HepG2 (cell line): ENCODE measurements around the gene IFNAR2. TPM values are rescaled to one million over a fixed set of nuclear protein-coding genes. Genes with fewer than 3 reads are reported as not detected.
A peak's percentile ranks its signal among the peaks of the same experiment; 100 is the strongest.

Source experiments
- MTA1 ChIP-seq: sonication (generic); formaldehyde crosslinking; IDR thresholded peaks from 2 replicates; pipeline ENCODE4 v1.4.0; 2020; ENCODE audit warnings: missing genetic modification reagents, mild to moderate bottlenecking, borderline replicate concordance
- STAG1 ChIP-seq: sonication (generic); formaldehyde crosslinking; IDR thresholded peaks from 2 replicates; pipeline ENCODE4 v1.4.0; 2020; ENCODE audit warnings: missing genetic modification reagents
- ZFY ChIP-seq: sonication (generic); formaldehyde crosslinking; IDR thresholded peaks from 2 replicates; pipeline ENCODE4 v1.4.0; 2020; ENCODE audit warnings: missing genetic modification reagents
- ZNF451 ChIP-seq: sonication (generic); formaldehyde crosslinking; IDR thresholded peaks from 2 replicates; pipeline ENCODE4 v1.5.0; 2020; ENCODE audit warnings: mild to moderate bottlenecking, missing genetic modification reagents
- polyA plus RNA-seq, 8 experiments: library from polyadenylated mRNA; depleted of rRNA in 3 of 8; stranded (reverse) in 7 of 8; unstranded in 1 of 8; fragments of >200 nt; fragmentation: Illumina TruSeq in 4 of 8; extraction: Trizol in 4 of 8; gene quantifications; 2 replicates each; pipeline versions ENCODE4 v1.2.1 to v1.2.3, GENCODE V29; 2011 to 2016; ENCODE audit warnings: low read depth in 4 of 8, missing spikeins in 1 of 8, mixed read lengths in 1 of 8; ENCODE audit not compliant: insufficient read depth in 1 of 8
- total RNA-seq, 5 experiments: library from RNA; depleted of rRNA; stranded (reverse); fragments of >200 nt; fragmentation: Illumina TruSeq; extraction: Trizol; gene quantifications; 2 replicates each; pipeline ENCODE4 v1.2.3, GENCODE V29; 2016; ENCODE audit warnings: low read depth in 1 of 5
- TF ChIP-seq, protein P1 (sequence below): sonication (generic); formaldehyde crosslinking; IDR thresholded peaks from 2 replicates; pipeline ENCODE4; 2020; ENCODE audit warnings: missing genetic modification reagents, mild to moderate bottlenecking, borderline replicate concordance
- TF ChIP-seq, protein P2 (sequence below): fragments of 450-650 bp; IDR thresholded peaks from 2 replicates; pipeline ENCODE4 v1.6.1; 2017; ENCODE audit warnings: mild to moderate bottlenecking
- TF ChIP-seq, protein P3 (sequence below): sonication (generic); formaldehyde crosslinking; IDR thresholded peaks from 2 replicates; pipeline ENCODE4 v1.8.1; 2022; ENCODE audit warnings: low read depth, mild to moderate bottlenecking, missing genetic modification reagents
- TF ChIP-seq, protein P4 (sequence below): sonication (generic); formaldehyde crosslinking; IDR thresholded peaks from 2 replicates; pipeline ENCODE4 v1.5.0; 2020; ENCODE audit warnings: mild to moderate bottlenecking, missing genetic modification reagents, borderline replicate concordance
- TF ChIP-seq, protein P5 (sequence below): IDR thresholded peaks from 2 replicates; pipeline ENCODE4 v1.4.0; 2020; ENCODE audit warnings: mild to moderate bottlenecking, missing genetic modification reagents

IFNAR2 gene
- total and polyA plus RNA-seq, 2 of the 13 experiments (the other 11 are each of a cell fraction or from before 2014, with no cell fraction given) = 5.1 to 24.1 TPM

DNA sequence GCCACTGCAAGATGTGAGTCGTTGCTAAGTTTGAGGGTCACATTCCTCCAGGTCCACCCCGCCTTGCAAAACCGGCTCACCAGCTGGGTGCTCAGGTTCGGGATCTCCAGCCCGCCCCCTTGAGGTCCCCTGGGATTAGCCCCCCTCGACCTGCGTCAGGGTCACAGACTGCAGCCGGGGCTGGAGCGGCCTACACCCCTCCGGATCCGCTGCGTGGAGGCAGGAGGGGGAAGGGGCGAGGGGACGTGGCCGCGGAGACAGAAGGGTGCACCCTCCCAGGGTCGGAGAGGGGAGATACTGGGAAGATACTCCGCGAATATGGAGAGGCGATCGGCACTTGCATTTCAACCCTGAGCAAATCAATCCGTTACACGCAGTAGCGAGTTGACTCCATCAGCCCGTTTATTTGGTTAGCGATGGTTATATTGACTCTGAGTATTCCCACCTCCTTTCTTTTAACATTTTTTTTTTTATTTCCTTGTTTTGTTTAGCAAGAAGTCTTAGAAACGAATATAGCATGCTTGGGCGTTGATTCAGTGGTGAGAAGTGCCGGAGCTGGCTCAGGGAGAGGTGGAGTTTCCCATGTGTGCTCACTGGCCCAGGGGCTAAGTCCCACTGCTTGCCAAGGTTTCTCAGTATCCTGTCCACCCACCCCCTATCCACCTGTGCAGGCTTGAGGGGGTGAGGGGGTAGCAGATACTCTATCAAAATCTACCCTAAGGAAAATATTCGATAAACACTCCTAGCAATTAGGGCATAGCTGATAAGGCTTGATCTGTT is 997 bp downstream of the IFNAR2 start (continued):
- TF ChIP-seq, protein P1, sequence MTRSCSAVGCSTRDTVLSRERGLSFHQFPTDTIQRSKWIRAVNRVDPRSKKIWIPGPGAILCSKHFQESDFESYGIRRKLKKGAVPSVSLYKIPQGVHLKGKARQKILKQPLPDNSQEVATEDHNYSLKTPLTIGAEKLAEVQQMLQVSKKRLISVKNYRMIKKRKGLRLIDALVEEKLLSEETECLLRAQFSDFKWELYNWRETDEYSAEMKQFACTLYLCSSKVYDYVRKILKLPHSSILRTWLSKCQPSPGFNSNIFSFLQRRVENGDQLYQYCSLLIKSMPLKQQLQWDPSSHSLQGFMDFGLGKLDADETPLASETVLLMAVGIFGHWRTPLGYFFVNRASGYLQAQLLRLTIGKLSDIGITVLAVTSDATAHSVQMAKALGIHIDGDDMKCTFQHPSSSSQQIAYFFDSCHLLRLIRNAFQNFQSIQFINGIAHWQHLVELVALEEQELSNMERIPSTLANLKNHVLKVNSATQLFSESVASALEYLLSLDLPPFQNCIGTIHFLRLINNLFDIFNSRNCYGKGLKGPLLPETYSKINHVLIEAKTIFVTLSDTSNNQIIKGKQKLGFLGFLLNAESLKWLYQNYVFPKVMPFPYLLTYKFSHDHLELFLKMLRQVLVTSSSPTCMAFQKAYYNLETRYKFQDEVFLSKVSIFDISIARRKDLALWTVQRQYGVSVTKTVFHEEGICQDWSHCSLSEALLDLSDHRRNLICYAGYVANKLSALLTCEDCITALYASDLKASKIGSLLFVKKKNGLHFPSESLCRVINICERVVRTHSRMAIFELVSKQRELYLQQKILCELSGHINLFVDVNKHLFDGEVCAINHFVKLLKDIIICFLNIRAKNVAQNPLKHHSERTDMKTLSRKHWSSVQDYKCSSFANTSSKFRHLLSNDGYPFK (CRISPR knock-in tag) = peak; percentile 20; the same call in 1 of the 2 replicates
- TF ChIP-seq, protein P2, sequence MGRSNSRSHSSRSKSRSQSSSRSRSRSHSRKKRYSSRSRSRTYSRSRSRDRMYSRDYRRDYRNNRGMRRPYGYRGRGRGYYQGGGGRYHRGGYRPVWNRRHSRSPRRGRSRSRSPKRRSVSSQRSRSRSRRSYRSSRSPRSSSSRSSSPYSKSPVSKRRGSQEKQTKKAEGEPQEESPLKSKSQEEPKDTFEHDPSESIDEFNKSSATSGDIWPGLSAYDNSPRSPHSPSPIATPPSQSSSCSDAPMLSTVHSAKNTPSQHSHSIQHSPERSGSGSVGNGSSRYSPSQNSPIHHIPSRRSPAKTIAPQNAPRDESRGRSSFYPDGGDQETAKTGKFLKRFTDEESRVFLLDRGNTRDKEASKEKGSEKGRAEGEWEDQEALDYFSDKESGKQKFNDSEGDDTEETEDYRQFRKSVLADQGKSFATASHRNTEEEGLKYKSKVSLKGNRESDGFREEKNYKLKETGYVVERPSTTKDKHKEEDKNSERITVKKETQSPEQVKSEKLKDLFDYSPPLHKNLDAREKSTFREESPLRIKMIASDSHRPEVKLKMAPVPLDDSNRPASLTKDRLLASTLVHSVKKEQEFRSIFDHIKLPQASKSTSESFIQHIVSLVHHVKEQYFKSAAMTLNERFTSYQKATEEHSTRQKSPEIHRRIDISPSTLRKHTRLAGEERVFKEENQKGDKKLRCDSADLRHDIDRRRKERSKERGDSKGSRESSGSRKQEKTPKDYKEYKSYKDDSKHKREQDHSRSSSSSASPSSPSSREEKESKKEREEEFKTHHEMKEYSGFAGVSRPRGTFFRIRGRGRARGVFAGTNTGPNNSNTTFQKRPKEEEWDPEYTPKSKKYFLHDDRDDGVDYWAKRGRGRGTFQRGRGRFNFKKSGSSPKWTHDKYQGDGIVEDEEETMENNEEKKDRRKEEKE = no peak
- TF ChIP-seq, protein P3, sequence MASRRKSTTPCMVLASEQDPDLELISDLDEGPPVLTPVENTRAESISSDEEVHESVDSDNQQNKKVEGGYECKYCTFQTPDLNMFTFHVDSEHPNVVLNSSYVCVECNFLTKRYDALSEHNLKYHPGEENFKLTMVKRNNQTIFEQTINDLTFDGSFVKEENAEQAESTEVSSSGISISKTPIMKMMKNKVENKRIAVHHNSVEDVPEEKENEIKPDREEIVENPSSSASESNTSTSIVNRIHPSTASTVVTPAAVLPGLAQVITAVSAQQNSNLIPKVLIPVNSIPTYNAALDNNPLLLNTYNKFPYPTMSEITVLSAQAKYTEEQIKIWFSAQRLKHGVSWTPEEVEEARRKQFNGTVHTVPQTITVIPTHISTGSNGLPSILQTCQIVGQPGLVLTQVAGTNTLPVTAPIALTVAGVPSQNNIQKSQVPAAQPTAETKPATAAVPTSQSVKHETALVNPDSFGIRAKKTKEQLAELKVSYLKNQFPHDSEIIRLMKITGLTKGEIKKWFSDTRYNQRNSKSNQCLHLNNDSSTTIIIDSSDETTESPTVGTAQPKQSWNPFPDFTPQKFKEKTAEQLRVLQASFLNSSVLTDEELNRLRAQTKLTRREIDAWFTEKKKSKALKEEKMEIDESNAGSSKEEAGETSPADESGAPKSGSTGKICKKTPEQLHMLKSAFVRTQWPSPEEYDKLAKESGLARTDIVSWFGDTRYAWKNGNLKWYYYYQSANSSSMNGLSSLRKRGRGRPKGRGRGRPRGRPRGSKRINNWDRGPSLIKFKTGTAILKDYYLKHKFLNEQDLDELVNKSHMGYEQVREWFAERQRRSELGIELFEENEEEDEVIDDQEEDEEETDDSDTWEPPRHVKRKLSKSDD (CRISPR knock-in tag) = 0 out of 2 replicates have a peak, but pooled peaks have one; percentile 55
- TF ChIP-seq ZFY (CRISPR knock-in tag) (peak; percentile 56; the same call in 1 of the 2 replicates), STAG1 (peak; percentile 38), MTA1 (peak; percentile 49; the same call in 1 of the 2 replicates), ZNF451 (0 out of 2 replicates have a peak, but pooled peaks have one; percentile 13)
- TF ChIP-seq, protein P4, sequence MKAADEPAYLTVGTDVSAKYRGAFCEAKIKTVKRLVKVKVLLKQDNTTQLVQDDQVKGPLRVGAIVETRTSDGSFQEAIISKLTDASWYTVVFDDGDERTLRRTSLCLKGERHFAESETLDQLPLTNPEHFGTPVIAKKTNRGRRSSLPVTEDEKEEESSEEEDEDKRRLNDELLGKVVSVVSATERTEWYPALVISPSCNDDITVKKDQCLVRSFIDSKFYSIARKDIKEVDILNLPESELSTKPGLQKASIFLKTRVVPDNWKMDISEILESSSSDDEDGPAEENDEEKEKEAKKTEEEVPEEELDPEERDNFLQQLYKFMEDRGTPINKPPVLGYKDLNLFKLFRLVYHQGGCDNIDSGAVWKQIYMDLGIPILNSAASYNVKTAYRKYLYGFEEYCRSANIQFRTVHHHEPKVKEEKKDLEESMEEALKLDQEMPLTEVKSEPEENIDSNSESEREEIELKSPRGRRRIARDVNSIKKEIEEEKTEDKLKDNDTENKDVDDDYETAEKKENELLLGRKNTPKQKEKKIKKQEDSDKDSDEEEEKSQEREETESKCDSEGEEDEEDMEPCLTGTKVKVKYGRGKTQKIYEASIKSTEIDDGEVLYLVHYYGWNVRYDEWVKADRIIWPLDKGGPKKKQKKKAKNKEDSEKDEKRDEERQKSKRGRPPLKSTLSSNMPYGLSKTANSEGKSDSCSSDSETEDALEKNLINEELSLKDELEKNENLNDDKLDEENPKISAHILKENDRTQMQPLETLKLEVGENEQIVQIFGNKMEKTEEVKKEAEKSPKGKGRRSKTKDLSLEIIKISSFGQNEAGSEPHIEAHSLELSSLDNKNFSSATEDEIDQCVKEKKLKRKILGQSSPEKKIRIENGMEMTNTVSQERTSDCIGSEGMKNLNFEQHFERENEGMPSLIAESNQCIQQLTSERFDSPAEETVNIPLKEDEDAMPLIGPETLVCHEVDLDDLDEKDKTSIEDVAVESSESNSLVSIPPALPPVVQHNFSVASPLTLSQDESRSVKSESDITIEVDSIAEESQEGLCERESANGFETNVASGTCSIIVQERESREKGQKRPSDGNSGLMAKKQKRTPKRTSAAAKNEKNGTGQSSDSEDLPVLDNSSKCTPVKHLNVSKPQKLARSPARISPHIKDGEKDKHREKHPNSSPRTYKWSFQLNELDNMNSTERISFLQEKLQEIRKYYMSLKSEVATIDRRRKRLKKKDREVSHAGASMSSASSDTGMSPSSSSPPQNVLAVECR = peak; percentile 84; the same call in 1 of the 2 replicates
- TF ChIP-seq, protein P5, sequence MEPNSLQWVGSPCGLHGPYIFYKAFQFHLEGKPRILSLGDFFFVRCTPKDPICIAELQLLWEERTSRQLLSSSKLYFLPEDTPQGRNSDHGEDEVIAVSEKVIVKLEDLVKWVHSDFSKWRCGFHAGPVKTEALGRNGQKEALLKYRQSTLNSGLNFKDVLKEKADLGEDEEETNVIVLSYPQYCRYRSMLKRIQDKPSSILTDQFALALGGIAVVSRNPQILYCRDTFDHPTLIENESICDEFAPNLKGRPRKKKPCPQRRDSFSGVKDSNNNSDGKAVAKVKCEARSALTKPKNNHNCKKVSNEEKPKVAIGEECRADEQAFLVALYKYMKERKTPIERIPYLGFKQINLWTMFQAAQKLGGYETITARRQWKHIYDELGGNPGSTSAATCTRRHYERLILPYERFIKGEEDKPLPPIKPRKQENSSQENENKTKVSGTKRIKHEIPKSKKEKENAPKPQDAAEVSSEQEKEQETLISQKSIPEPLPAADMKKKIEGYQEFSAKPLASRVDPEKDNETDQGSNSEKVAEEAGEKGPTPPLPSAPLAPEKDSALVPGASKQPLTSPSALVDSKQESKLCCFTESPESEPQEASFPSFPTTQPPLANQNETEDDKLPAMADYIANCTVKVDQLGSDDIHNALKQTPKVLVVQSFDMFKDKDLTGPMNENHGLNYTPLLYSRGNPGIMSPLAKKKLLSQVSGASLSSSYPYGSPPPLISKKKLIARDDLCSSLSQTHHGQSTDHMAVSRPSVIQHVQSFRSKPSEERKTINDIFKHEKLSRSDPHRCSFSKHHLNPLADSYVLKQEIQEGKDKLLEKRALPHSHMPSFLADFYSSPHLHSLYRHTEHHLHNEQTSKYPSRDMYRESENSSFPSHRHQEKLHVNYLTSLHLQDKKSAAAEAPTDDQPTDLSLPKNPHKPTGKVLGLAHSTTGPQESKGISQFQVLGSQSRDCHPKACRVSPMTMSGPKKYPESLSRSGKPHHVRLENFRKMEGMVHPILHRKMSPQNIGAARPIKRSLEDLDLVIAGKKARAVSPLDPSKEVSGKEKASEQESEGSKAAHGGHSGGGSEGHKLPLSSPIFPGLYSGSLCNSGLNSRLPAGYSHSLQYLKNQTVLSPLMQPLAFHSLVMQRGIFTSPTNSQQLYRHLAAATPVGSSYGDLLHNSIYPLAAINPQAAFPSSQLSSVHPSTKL (CRISPR knock-in tag) = no peak
